Inferior parietal cortex (tissue), 1 donor: Measurements from ENCODE around the gene SLC27A5.

Source experiments
- DNase-seq: peaks from one replicate; pipeline ENCODE4 v3.0.0-alpha.2; 2016; ENCODE audit errors: extremely low spot score

SLC27A5 gene, protein sequence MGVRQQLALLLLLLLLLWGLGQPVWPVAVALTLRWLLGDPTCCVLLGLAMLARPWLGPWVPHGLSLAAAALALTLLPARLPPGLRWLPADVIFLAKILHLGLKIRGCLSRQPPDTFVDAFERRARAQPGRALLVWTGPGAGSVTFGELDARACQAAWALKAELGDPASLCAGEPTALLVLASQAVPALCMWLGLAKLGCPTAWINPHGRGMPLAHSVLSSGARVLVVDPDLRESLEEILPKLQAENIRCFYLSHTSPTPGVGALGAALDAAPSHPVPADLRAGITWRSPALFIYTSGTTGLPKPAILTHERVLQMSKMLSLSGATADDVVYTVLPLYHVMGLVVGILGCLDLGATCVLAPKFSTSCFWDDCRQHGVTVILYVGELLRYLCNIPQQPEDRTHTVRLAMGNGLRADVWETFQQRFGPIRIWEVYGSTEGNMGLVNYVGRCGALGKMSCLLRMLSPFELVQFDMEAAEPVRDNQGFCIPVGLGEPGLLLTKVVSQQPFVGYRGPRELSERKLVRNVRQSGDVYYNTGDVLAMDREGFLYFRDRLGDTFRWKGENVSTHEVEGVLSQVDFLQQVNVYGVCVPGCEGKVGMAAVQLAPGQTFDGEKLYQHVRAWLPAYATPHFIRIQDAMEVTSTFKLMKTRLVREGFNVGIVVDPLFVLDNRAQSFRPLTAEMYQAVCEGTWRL

DNA sequence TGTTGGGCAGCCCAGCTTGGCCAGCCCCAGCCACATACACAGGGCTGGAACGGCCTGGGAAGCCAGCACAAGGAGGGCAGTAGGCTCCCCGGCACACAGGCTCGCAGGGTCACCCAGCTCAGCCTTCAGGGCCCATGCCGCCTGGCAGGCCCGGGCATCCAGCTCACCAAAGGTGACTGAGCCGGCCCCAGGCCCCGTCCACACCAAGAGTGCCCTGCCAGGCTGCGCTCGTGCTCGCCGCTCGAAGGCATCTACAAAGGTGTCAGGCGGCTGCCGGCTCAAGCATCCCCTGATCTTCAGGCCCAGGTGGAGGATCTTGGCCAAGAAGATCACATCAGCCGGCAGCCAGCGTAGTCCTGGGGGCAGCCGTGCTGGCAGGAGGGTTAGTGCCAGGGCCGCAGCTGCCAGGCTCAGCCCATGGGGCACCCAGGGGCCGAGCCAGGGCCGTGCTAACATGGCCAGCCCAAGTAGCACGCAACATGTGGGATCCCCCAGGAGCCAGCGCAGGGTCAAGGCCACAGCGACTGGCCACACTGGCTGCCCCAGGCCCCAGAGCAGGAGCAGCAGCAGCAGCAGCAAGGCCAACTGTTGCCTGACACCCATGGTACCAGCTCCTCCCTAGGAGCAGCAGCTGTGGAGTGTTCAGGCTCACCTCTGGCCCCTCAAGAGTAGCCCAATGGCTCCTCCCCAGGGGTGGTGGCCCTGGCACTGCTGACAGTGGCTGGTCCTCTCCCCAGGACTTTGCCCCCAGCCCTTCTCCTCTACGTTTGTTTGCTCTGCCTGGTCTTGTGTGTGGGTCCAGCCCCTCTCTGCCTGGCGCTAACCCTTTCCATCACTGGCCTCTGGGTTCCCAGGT is at the start of gene SLC27A5:
Gene SLC27A5 (minus strand): TSS at position 640 of the 856 bp plus-strand sequence. CDS start 37 bp downstream, at position 603.
- no peak for DNase-seq

DNA sequence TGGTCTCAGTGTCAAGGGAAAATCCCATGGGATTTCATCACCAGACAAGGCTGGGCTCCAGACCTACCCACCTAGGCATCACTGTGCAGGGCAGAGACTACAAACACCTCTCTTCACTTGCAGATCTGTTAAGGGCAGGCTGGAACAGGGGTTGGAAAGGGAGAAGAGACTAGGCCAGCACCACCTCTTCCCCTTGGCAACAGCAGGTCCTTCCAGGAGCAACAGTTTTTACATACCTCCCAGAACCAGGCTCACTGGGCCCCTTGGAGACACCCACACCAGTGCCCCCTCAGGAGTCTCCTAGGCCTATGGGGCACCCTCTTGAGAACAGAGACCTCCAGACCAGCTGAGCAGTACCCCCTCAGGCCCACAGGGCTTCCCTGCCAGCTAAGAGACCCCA is 49.1 kb upstream of the SLC27A5 start:
- DNase-seq = no peak

DNA sequence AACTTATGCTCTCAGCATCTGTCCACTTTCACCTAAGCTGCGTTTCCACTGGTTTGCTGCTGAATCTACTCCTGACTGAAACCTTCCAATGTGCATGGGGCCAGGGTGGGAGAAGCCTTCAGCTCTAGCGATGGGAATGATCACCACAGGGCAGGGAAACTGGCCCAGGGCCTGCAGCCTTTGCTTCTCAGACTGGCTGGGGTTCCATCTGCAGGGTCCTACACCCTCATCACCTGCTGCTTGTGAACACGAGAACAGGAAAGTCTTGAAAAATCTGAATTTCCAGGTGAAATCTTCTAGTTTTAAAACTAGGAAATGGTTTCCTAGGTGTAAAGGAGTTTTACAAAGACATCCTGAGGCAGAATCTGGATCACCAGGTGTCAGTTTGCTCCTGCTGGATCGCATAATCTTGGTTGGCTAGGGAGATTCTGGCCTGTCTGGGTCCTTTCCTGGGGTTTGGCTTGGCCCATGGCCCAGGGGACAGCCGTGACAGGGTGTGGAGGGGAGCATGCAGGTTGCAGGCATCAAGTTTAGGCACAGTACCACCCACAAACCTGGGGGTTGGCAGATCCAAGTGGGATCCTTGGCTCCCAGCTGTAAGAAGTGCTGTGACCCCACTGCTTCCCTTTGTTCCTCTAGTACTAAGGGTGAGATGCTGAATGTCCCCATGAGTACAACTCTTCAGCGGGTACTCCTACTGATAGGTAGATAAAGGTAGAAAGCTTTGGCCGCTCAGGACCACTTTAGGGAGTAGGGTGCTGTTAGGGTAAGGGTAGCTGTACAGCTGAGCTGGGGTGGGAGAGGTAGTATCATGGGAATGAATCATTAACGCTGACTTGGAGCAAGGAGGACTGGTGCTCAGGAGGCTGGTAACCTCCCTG is 48.5 kb upstream of the SLC27A5 start:
- DNase-seq = no peak

DNA sequence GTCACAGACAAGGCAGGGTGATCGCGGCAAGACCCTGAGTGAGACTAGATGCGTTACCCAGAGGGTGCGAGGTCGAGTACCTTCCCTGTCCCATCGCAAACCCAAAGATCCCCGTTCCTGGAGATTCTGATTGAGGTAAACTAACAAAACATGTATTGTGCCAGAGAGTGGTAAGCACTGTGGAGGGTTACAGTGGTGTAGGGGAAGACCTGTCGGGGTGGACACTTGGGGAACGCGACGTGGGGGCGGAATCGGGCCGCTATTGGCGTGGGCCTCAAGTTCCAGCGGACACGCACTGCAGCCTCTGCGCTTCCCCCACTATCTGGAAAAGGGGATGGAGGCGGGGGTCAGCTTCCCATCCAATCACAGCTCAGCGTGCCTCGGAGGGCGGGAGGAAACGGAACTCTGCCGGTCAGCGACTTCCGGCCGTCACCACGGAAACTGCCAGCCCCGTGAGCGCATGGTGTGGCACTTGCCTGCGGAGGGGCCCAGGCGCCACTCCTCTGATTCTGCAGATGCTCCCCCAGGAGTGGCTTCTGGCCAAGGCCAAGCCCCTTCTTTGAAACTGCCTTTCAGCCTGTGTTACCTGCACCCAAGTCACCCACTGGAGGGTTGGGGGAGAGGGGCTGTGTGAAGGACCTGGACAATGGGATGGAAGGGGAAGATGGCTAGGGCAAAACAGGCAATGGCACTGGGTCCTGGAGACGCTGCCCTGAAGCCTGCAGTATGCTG is 47.6 kb upstream of the SLC27A5 start:
- DNase-seq = peak; percentile 87

DNA sequence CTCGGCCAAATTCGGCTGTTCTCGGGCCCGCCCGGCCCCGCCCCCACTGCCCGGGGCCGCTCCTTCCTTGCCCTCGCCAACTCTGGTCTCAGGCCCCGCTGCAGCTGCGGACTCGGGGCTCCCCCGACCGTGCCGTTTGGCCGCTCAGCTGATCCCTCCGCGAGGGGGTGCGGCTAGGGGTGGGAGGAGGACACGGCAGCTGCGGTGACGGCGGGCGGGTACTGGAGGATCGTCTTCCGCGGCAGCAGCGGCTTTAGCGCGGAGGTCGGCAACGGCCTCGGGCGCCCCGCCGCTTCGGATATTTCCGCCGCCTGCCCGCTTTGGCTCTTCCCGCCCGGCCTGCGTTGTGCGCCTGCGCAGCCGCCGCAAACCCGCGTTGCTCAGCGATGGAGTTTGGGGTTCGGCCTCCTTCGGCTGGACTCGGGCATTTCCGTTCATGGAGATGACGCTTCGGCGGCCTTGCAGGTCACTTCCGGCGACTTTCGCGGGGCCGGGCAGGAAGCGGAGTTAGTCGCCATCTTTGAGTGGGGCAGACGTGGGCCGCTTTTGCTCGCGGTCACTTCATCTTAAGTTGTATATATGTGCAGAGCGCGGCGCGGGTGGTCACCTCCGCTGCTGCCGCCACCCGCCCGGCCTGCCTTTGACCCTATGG is 47.0 kb upstream of the SLC27A5 start:
- peak; percentile 98 for DNase-seq

DNA sequence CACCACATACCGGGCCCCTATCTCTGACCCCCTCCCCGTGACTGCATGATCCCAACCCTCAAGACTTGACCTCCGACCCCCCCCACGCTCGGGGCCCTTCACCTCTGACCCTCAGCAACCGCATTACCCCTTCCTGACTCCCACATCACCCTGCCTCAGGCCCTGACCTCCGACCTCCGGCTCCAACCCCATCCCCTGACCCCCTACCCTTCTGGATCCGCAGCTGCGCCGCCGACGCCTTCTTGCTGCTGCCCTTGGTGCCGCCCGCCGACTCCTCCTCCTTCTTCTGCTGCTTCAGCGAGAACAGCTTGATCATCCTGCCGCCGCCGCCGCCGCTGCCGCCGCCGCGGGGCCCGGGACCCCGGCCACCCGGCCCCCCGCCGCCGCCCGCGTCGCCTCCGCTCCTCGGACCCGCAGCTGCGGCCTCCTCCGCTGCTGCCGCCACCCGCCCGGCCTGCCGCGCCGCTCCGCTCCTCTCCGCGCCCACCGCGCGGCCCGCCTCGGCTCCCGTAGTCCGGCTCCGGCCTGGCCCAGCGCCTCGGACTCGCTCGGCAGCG is 46.4 kb upstream of the SLC27A5 start, which contains the start of gene UBE2M:
Gene UBE2M (minus strand): TSS at position 546 of the 557 bp plus-strand sequence. CDS start 230 bp downstream, at position 316.
- DNase-seq = no peak

DNA sequence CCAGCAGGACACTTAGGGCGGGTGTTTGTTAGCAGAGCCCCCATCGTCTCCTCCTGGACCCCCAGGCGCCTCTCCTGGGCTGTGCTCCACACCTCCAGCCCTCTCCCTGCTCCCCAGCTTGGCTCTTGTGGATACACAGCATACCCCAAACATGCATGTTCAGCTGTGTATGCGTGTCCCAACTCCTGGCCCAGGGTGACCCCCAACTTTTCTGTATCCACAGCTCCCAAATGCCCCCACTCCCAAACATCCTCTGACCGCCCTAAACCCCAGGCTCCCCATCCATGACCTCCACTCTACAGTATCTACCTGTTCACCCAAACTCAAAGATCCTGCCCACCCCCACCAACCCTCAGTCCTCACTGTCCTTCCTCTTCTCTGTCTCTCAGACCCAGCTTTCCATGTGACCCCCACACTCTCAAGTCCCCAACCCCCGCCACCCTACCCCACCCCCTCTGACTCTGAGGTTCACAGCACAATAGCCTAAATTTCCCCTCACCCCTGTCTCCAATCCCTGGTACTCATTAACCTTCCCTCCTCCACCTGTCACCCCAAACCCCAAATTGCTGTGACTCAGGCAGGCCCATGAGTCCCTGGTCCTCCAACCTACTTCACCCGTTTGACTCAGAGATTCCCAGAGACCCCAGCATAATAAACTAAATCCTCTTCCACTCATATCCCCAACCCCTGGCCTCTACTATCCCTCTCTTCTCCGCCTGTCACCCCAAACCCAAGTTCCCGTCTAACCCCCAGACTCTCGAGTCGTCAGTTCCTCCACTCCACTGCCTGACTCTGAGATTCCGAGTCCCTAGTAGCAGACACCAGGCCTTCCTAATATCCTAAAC is 45.7 kb upstream of the SLC27A5 start:
- no peak for DNase-seq

DNA sequence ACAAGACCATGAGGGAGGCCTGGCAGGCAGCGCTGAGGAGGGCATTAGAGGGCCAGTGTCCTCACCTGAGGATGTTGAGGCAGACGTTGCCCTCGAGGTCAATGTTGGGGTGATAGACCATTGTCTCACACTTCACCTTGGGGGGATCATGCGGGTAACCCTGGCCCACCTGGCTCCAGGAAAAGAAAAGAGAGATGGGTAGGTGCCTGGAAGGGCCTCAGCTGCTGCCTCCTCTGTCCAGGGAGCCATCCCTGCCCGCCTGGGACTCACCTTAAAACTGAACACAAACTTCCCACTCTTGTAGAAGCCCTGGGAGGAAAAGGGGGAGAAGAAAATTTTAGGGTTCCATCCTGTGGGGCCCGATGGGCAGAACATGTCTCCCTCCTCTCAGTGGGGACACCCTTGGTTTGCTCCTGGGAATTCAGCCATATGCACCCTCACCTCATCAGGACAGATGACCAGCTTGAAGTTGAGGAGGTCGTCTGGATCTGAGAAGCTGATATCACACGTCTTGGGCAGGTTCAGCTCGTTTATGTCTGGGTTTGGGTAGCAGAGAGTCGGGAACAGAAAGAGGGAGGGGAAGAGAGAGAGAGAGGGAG is 44.9 kb upstream of the SLC27A5 start:
- no peak for DNase-seq

DNA sequence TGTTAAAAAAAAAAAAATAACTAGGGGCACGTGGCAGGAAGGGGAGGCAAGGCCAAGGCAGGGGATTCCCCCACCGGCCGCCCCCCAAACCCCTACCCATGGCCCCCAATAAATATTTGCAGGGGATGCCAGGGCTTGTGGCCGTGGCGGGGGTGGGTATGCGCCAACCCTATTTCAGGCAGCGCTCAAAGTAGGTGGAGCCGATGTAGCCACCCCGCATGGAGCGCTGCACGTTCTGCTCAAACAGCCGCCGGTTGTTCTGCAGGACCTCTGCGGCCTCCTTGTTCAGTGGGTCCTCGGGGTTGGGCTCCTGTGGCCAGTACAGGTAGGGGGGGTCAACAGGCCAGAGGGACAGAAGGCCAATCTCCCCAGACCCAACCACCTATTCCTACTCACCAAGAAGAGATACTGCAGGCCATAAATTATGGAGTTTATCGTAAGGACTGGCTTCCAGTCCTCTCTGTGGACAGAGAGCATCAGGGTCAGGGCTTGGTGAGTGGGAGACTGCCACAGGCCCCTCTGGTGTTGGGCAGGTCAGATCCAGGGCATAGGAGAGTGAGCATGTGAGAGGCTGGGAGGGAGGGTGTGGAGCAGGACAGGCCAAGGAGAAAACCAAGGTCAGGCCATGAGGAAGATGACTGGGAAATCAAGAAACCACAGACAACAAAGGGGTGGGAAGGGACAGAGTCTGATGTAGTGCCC is 44.3 kb upstream of the SLC27A5 start:
- no peak for DNase-seq

DNA sequence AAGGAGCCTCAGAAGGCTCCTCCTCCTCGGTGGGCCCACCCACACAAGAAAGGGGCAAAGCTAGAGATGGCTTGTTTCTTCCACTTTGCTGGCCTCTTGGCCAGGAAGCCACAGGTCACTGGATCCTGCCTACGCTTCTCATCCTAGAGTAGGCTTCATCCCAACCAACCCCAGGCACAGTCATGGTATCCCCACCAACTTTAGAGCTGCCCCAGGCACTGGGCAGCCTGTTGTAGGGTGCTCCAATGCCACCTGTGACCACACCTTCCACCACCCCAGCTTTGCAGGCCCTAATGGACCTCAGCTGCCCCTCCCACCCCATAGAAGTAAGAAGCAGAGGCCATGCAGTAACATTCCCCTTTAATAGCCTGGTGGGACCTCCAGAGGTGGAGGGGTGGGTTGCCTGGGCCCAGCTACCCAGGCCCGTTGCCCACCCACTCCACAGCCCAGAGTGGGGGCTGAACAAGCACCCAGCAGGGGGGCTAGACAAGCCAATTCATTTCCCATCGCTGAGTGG is 43.6 kb upstream of the SLC27A5 start:
- no peak for DNase-seq

DNA sequence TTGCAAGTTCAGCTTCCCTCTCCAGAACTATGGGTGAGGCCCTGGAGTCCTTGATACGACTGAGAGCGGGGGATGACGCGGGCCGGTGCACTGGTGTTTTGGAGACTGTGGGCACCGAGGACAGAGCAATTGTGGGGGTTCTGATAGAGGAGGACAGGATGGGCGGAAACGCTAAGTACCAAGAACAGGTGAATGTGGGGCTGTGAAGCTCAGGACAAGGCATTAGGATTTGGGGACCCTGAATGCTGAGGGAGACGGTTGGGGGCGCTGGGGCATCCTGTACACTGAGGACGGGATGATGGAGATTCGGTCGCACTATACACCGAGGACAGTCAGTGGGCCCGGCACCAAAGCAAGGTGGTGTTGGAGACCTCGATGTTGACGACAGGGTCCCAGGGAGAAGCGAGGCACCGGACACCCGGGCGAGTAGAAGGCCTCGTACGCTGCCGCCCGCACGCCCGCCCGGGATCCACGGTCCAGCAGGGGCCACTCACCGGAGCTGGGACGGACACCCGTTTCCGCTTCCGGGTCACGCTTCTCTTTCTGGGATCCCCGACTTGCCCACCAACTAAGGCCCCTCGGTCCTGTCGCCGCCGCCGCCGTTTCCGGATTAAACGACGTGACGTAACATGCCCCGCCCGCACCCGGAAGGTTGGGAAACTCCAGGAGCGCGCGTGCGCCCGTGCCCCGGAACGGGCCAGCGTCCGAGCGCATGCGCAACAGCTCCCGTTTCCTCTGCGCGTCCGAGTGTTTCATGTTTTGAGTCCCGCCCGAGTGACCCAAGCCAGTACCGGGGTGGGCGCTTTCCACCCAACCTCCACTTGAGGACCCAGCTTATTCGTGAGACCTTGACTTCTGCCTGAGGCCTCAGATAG is 42.9 kb upstream of the SLC27A5 start, which contains the start of gene CHMP2A:
Gene CHMP2A (minus strand): TSS at position 612 of the 875 bp plus-strand sequence. CDS start 893 bp downstream, outside the sequence.
- peak; percentile 95 for DNase-seq

DNA sequence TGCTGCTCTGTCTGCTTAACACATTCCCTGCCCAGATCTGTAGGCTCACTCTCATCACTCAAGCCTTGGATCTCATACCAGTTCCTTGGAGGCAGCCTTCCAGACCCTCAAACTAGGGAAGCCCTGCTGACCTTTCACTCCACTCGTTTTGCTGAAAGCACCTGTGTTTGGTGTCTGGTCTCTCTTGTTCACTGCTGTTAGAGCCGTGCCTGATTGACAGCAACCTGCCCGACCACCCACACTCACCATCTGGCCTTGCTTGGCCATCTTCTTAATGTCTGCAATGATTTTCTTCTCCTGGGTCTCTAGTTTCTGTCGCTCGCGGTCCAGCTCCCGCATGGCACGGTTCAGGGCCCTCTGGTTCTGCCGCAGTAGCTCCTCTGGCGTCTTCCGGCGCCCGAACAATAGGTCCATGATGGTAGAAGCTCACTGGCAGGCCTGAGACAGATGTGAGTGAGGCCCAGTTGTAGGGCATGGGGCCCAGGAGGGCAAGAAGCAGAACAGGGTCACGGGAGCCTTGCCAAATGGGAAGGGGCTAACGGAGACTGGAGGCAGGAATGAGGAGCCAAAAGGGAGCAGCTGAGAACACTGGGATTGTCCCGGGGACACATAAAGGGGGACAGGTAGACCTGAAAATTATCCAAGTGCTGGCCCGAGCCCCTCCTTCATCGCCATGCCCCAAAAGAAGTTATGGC is 42.2 kb upstream of the SLC27A5 start:
- no peak for DNase-seq

DNA sequence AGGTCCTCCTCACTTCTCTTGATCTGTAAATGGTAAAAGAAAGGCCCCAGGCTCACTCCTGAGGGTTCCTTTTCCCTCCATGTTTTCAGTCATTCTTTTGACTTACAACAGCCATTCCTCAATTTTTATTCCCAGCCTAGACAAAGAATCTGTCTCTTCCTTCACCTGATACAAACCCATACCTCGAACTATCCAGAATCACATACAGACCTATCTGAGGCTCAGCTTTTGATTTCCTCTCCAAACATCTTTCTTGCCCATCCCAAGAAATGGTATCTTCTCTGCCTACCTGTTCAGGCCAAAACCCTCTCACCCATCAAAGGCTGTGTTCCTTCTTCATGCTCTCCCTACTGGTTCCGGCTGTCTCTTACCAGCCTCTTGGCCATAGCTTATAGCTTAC is 40.9 kb upstream of the SLC27A5 start:
- DNase-seq = no peak

DNA sequence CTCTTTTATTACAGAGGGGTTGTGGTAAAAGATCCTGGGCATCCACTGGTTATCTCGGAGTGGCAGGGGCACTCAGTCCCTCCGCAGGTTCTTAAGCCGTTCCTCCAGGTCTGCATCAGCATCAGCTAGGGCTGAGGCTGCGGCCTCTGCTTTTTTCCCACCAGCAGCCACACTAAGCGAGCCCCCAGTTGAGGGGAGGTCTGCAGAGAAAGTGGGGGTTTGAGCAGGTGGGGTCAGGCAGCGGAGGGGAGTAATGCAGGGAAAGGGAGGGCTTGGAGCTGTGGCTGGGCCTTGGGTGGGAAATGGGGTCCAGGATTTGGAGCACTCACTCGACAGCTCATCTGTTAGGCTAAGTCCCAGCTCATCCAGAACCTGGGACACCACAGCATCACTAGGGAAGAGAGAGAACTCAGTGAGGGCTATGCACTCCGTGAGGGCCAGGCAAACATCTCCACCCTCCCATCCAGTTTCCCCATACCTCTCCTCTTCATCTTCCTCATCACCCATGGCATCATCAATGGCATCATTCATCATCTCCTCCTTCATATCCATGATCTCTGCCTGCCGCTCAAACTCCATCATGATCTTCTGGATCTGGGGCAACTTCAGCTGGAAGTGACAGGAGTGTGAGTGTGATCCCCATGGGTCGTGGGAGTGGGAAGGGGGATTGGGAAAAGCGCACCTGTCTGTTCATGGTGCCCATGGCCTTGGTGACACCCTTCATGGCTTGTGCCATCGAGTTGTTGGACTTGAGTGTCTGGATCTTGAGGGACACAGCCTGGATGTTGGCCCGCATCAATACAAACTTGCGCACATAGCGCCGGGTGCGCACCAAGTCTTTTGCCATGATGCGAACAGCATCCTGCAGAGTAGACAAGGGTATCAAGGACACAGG is 40.0 kb upstream of the SLC27A5 start:
- no peak for DNase-seq

DNA sequence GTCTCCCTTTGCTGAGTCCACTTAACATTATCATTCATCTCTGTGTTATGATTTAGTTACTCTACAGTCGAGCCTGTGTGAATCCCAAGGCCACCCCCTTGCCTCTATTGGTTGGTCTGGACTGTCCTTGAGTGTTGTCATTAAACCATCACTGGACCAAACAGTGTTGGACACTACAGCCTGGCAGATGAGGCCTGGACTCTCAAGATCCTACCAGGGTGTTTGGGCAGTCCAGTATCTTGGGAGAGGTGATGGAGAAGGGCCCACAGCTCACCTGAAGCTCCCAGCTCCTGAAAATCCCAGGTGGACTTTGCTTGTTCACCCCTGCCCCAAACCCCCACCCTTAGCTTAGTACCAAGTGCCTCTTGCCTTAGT is 39.3 kb upstream of the SLC27A5 start:
- DNase-seq = no peak
